ENCODE data around the gene PAQR6.

DNA sequence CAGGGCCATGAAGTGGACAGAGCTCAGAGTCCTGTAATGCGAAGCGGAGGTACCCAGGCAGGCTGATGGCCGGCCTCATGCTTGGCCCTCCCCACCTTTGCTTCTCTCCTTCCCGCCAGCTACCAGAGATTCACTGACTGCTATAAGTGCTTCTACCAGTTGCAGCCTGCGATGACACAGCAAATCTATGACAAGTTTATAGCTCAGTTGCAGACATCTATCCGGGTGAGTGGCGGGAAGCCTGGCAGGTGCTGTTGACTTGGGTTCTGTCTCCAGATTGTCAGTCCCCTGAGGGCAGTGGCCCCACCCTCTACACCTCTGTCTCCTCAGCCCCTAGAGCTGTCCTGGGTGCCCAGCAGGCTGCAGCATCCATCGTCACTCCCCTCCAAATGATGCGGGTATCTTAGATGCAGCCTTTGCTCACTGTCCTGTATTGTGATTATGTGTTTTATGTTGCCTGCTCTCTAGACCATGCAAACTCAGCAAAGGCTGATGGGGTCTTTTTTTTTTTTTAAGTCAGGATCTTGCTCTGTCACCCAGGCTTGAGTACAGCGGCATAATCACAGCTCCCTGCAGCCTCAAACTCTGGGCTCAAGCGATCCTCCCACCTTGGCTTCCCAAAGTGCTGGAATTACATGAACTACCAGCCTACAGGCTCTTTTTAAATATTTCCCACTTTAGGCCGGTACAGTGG lies 15.5 kb downstream of the PAQR6 start:
- TF ChIP-seq EZH2 (IDR thresholded peaks at IDR 0.05; ENCODE audit: low read length, unreplicated experiment), result no peak
- TF ChIP-seq, protein P1, sequence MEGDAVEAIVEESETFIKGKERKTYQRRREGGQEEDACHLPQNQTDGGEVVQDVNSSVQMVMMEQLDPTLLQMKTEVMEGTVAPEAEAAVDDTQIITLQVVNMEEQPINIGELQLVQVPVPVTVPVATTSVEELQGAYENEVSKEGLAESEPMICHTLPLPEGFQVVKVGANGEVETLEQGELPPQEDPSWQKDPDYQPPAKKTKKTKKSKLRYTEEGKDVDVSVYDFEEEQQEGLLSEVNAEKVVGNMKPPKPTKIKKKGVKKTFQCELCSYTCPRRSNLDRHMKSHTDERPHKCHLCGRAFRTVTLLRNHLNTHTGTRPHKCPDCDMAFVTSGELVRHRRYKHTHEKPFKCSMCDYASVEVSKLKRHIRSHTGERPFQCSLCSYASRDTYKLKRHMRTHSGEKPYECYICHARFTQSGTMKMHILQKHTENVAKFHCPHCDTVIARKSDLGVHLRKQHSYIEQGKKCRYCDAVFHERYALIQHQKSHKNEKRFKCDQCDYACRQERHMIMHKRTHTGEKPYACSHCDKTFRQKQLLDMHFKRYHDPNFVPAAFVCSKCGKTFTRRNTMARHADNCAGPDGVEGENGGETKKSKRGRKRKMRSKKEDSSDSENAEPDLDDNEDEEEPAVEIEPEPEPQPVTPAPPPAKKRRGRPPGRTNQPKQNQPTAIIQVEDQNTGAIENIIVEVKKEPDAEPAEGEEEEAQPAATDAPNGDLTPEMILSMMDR (conservative IDR thresholded peaks at IDR 0.05; ENCODE audit: low read depth, low read length), result no peak

All from PC-3 (cell line).